Measurements from ENCODE around the gene RFT1. TPM values are rescaled to one million over a fixed set of nuclear protein-coding genes. Genes with fewer than 3 reads are reported as not detected.

The RFT1 gene
- total RNA-seq, 1 donor from 2014 or later: 17.2 TPM

GRCh38 chr3:53114412-53115074 is 15.7 kb downstream of the RFT1 start:
- Histone ChIP-seq H3K9me3 (ENCODE audit: low read depth) (no peaks in the 10 kb centered on the region), H3K27me3 (no peaks in the 10 kb centered on the region), H3K4me2 (no peak overlapping the region), H3K9ac (no peak overlapping the region), H3F3A (ENCODE audit: low read depth) (peaks cover 10% of the 10 kb centered on the region), H4K20me1 (ENCODE audit: low read depth) (no peaks in the 10 kb centered on the region), H3K27ac (no peak overlapping the region), H3K36me3 (peaks cover 9% of the 10 kb centered on the region), H3K4me1 (no peaks in the 10 kb centered on the region), H3K79me2 (ENCODE audit: low read depth) (no peaks in the 10 kb centered on the region), H2AFZ (replicated peaks) (no peak overlapping the region), H3K4me3 (no peak overlapping the region)
- Mint-ChIP-seq H3K27ac (no peak overlapping the region), H3K9me3 (no peaks in the 10 kb centered on the region), H3K4me1 (no peaks in the 10 kb centered on the region), H3K27me3 (ENCODE audit: insufficient read depth, low read depth) (no peaks in the 10 kb centered on the region), H3K36me3 (peaks cover 6% of the 10 kb centered on the region), H3K4me3 (no peak overlapping the region)
- TF ChIP-seq EZH2 (IDR thresholded peaks at IDR 0.05) (no peak), EZH2phosphoT487 (IDR thresholded peaks at IDR 0.05) (no peak), CTCF (IDR thresholded peaks at IDR 0.05) (no peak)
- no peak for DNase-seq (ENCODE audit: low spot score)

- Histone ChIP-seq H2AFZ (replicated peaks) (no peak overlapping the region), H3K27me3 (no peaks in the 10 kb centered on the region), H3K36me3 (peaks cover 9% of the 10 kb centered on the region), H3K79me2 (ENCODE audit: low read depth) (no peaks in the 10 kb centered on the region), H3K27ac (no peak overlapping the region), H3K9ac (no peak overlapping the region), H3K4me2 (no peak overlapping the region), H3K4me3 (no peak overlapping the region), H3F3A (ENCODE audit: low read depth) (peaks cover 10% of the 10 kb centered on the region), H3K9me3 (ENCODE audit: low read depth) (no peaks in the 10 kb centered on the region), H3K4me1 (no peaks in the 10 kb centered on the region), H4K20me1 (ENCODE audit: low read depth) (no peaks in the 10 kb centered on the region)
- Mint-ChIP-seq H3K4me1 (peaks cover 2% of the 10 kb centered on the region), H3K27me3 (ENCODE audit: insufficient read depth, low read depth) (no peaks in the 10 kb centered on the region), H3K27ac (no peak overlapping the region), H3K9me3 (no peaks in the 10 kb centered on the region), H3K4me3 (no peak overlapping the region), H3K36me3 (peaks cover 10% of the 10 kb centered on the region)
- peak; percentile 87 for DNase-seq (ENCODE audit: low spot score)
- TF ChIP-seq EZH2 (IDR thresholded peaks at IDR 0.05) (no peak), CTCF (IDR thresholded peaks at IDR 0.05) (peak; percentile 92), EZH2phosphoT487 (IDR thresholded peaks at IDR 0.05) (no peak)
These were observed 16.2 kb downstream of the RFT1 start for GRCh38 chr3:53114011-53114400.

- no peak overlapping the region for H3K27ac Mint-ChIP-seq
- no peaks in the 10 kb centered on the region for H3K27me3 ChIP-seq
- no peaks in the 10 kb centered on the region for H3K79me2 ChIP-seq (ENCODE audit: low read depth)
- H3K9ac ChIP-seq: no peak overlapping the region
- no peaks in the 10 kb centered on the region for H3K4me1 ChIP-seq
- H3K9me3 Mint-ChIP-seq: no peaks in the 10 kb centered on the region
- H3K27ac ChIP-seq: no peak overlapping the region
- H3K9me3 ChIP-seq (ENCODE audit: low read depth): no peaks in the 10 kb centered on the region
- no peak overlapping the region for H3K4me3 Mint-ChIP-seq
- H2AFZ ChIP-seq (replicated peaks): no peak overlapping the region
- H3K4me2 ChIP-seq: no peak overlapping the region
- H3K4me3 ChIP-seq: no peak overlapping the region
- no peaks in the 10 kb centered on the region for H4K20me1 ChIP-seq (ENCODE audit: low read depth)
- TF ChIP-seq EZH2phosphoT487 (IDR thresholded peaks at IDR 0.05) (no peak), EZH2 (IDR thresholded peaks at IDR 0.05) (no peak), CTCF (IDR thresholded peaks at IDR 0.05) (no peak)
- H3K27me3 Mint-ChIP-seq (ENCODE audit: insufficient read depth, low read depth): no peaks in the 10 kb centered on the region
- DNase-seq (ENCODE audit: low spot score): no peak
- H3K36me3 Mint-ChIP-seq: peaks cover 9% of the 10 kb centered on the region
- peaks cover 10% of the 10 kb centered on the region for H3F3A ChIP-seq (ENCODE audit: low read depth)
- peaks cover 9% of the 10 kb centered on the region for H3K36me3 ChIP-seq
- H3K4me1 Mint-ChIP-seq: peaks cover 3% of the 10 kb centered on the region
These were observed 16.8 kb downstream of the RFT1 start for GRCh38 chr3:53113293-53114010.

Data from neural progenitor cell (in vitro differentiated cells).